NCI-H774 (cell line): ENCODE data around the gene ASCC1.
"Not testable (repeated sequence)": the region's sequence is repeated elsewhere in the genome, so short reads cannot be mapped to it uniquely, and the experiment has no call there.

Experiments
- DNase-seq: peaks from one replicate; lab custom pipeline; 2025; lab: John Stamatoyannopoulos, UW

ASCC1 gene

DNA sequence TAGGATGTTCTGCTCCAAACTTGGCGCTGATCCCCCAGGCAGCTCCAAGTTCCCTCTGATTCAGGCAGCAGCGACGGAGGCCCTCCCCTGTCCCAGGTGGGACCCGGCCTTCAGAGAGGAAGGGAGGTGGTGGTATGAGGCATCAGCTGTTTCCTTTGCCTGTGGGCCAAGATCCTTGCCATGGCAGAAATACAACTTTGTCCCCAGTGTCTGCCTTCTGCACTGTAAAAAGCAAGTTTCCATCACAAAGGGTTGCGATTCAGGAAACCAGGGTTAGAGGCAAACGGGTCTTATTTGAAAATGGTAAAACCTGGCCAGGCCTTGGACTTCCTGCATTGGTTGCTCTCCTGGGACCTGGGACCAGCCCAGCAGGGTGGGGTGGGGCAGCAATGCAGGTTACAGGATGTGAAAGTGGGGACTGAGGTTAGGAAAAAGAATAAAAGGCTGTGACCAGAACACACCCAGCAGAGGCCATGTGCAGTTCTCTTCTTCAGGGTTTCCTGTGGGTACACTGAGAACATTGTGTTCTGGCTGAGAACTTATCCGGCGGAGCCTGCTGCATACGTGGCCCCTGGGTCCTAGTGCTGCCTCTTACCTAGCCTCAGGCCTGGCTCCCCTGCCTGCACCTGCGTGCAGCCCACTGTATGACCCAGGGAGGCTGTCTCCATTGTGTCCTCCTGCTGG is 32.5 kb upstream of the ASCC1 start:
- peak; percentile 6 for DNase-seq

DNA sequence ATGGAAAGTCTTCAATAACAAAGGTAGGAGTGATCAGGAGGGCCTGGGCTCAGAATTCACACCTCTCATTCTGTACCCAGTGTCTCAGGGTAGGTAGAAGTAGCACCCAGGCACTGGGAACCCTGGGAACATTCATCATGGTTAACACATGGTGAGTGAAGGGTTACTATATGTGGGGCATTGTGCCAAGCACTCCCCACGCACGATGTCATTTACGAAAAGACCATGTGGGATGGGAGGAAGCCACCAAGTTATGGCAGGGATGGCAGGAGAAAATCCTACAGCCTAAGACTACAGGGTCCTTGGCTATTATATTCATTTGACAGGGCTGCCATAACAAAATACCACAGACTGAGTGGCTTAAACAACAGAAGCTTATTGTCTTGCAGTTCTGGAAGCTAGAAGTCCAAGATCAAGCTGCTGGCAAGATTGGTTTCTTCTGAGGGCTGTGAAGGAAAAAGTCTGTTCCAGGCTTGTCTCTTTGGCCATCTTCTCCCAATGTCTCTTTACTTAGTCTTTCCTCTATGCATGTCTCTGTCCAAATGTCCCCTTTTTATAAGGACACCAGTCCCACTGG is 30.0 kb upstream of the ASCC1 start:
- DNase-seq = no peak

DNA sequence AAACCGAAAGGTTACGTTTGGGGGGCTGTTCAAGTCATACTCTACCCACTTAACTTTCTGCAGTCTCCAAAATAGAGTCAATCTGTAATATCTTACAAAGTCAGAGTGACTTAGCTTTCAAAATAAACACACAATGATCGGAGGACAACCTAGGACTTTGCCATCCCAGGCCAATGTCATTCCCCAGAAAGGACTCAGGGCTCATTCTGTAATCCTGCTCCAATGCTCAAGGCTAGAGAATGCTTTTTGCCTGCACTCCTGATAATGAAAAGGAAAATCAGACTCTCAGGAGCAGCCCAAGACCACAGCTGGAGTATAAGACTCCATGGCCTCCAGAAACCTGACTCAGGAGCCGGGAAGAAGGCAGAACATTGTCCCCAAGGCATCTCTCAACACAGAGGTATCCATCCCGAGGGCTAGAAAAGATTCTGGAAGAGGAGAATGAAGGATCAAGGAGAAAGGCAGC is 28.5 kb upstream of the ASCC1 start:
- no peak for DNase-seq

DNA sequence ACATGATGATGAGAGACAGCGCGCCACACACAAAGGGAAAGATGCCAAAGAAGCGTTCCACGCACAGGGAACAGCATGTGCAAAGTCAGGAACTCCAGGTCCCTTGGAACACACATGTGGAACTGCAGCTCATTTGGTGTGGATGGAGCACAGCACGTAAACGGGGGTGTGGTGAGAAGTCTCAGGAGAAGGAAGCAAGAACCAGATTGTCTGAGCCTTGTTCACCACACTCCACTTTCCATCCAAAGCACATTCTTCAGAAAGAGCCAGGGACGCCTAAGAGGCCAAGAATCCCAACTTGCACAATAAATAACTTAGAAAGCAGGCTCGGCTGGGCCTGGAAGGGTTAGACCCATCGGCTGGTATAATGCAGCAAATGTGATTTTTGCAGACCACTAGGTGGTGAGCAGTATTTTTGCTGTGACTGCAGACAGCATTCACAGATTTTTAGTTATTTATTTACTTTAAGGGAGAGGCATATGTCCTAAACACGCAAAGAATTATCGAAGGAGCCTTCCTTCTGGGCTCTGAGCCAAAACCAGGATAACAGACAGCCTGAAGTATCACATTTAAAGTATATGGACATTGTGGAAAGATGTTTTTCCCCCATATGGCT is 27.9 kb upstream of the ASCC1 start:
- no peak for DNase-seq

DNA sequence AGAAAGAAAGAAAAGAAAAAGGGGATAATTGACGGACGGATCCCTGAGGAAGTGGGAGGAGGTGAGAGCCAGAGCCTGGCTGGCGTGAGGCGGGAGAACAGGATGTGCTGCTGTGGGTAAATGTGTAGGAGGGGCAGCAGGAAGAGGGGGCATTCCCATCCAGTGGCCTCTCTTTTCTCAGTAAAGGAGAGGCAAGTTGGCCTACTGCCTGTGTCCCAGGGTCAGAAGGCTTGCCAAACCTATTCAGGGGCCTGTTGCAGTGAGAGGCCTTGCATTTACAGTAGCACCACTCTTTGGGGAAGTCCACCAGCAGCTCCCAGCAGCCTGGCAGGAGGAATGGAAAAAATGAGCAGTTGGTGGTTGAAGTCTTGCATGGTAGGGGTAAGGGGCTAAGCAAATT is 26.6 kb upstream of the ASCC1 start:
- DNase-seq = no peak

DNA sequence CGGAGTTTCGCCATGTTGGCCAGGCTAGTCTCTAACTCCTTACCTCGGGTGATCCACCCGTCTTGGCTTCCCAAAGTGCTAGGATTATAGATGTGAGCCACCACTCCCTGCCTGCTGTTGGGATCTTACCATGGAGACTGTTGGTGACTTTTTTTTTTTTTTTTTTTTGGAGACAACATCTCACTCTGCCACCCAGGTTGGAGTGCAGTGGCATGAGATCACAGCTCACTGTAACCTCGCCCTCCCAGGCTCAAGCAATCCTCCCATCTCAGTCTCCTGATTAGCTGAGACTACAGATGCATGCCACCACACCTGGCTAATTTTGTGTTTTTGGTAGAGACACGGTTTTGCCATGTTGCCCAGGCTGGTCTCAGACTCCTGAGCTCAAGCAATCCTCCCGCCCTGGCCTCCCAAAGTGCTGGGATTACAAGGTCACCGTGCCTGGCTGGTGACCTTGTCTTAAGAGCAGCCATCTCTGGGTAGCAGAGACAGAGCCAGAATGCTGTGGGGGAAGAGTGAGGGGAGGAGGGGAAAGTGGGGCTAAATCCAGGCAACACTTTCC is 25.7 kb upstream of the ASCC1 start:
- no peak for DNase-seq

DNA sequence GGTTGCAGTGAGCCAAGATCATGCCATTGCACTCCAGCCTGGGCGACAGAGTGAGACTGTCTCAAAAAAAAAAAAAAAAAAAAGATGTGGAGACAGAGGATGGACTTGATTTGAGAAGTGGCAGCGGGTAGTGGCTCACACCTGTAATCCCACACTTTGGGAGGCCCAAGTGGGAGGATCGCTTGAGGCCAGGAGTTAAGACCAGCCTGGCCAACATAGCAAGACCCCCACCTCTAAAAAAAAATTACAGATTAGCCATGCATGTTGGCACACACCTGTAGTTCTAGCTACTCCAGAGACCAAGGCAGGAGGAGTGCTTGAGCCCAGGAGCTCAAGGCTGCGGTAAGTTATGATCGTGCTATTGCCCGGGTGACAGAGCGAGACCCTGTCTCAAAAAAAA is 24.3 kb upstream of the ASCC1 start:
- no peak for DNase-seq

DNA sequence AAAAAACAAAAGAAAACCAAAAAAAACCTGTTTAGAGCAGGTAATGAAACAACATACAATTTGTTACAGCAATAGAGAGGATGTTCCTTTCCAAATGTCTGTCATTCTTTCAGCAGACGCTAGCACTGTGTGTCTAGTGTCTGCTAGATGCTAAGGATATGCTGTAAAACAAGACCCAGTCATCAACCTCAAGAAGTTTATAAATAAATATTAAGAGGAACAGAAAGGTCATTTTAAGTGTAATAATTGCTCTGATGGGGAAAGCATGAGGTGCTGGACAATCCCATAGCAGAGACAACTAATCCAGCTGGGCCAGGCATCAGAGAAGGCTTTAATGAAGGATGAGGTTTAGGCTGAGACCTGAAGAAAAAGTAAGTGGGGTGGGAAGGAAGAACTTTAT is 23.3 kb upstream of the ASCC1 start:
- no peak for DNase-seq

DNA sequence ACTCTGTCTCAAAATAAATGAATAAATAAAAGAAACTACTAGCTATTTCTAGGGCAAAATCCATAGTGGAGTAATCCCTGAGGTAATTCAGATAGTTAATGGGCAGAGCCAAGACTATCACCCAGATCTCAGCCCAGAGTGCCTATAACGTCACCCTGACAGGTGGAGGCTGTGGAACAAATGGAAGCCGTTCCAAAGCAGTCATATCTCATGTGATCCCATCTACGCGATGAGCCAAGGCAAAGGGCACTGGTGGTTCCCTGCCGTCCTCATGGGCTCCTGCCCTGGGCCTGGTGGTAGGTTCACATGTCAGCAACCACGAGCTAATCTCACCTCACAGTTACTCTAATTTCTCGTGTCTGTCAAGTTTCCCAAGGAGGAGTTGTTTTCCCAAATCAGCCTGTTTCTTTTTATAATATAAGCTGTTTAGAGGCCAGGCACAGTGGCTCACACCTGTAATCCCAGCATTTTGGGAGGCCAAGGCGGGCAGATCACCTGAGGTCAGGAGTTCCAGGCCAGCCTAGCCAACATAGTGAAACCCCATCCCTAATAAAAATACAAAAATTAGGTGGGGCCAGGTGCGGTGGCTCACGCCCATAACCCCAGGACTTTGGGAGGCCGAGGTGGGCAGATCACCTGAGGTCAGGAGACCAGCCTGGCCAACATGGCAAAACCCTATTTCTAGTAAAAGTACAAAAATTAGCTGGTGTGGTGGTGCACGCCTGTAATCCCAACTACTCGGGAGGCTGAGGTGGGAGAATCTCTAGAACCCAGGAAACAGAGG is 22.5 kb upstream of the ASCC1 start:
- no peak for DNase-seq

DNA sequence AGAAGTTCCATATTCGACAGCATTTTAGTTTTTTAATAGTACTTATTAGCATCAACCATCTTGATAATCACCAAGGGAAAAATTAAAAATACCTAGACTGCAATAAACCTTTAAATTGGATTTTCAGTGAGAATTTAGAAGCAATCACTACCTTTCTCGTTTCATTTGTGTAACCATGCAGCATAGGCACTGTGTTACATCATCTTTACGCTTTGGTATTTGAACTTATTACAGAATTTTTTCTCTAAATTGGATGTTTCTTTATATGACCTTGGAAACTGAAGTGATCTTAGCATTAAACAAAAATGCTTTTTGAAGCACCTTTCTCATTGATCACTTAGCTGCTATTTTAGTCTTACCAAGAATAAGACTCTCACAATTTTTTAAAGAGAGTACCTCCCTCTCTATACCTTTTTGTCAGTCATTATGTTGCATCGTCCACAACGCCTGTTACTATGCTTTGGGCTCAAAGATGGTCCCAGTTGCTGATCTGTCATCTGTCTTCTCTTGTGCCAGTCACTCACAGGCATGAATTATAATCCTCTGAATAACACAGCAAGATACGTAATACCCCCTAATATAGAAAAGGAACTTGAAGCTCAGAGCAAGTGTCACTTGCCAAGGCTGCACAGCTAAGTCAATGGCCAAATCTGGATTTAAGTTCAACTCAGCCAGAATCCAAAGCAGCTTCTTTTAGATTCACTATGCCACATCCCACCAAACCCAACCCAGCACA is 19.6 kb upstream of the ASCC1 start:
- DNase-seq = no peak

DNA sequence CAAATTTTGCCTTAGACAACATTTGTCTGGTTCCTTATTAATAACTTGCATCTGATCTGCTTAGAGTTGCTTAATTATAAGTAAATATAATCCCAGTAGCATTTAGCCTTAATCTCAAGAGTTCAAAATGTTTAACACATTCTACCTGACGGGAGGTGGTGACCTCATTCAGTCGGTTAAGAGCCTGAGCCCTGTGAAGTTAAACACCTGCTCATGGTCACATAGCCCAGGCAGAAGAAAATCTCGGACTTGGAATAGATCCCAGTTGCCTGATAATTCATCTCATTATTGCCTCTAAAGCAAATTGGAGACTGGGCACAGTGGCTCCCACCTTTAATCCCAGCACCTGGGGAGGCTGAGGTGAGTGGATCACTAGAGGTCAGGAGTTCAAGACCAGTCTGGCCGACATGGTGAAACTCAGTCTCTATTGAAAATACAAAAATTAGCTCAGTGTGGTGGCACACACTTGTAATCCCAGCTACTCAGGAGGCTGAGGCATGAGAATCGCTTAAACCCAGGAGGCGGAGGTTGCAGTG is 18.6 kb upstream of the ASCC1 start:
- peak; percentile 73 for DNase-seq

DNA sequence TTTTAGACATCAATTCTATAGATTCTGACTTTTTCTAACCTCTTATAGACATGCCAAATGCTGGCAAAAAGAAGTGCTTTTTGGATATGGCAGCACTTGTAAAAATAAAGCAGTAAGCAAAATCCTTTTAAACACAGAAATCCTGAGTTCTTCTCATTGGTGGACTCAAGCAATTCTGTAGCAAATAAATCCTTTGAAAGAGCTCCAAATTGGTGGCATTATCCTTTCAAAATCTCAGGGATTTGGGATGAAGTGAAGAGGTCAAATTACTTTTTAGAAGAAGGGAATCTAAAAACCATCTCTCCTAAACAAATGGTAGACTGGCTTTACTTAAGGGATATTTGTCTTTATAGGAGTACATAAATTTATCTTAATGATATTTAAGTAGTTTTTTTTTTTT is 17.5 kb upstream of the ASCC1 start:
- no peak for DNase-seq

DNA sequence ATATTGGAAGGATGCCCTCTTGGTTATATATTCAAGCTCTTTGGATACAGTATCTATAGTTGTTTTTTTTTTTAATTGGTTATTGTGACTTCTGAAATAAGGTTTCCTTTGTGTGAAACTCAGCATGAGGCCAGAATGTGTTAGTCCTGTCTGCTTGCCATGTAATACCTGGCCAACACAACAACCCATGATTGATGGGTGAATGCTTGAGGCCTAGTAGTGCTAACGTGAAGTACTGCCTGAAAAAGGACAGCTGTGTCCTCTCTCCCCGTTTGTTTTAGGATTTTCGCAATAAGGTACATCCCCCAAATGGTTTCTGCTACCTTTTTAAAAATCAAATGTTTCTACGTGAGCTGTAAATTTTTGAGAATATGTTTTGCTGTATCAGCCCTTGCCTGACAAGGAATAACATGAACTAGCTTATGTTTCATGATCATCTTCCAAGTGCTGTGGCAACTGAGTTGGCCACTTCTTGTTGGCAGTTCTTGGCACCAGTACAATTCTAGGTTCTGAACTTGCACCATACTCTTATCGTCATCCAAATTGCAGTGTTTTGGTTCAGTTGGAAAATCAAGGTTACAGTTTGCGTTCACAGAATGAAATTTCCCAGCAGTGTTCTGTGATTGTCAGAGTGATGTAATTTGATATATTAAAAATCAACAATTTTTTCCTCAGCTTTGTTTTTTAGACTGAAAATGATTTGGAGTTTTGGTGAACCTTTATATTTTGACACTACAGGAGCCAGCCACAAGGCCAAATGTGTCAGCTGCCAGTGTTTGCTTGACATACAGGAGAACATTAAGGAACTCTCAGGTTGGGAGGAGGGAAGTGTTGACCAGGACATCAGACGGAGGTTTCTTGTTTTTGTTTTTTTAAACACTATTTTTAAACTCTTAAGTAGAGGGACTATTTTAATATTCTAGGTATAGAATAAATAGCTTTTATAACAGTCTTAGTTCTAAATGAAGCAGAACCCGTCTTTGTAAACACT is 13.5 kb upstream of the ASCC1 start:
- DNase-seq = peak; percentile 87

DNA sequence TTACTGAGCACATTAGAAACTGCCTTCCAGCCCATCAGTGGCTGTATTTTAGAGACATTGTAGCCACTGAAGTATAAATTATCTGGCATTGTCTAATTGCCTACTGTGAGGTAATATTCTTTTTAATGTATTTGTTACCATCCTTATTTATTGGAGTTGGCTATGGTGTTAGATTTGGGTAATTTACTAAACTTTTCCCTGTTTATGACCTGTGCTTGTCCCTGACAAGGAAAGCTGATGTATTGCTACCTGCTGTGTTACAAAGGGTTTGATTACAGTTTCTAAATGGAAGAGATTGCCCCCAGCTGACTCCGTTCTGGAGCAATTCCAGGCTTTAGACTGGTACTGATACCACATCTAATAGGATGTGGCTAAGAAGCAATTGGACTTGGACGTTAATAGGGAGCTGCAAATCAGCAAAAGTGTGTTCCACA is 12.3 kb upstream of the ASCC1 start:
- DNase-seq = peak; percentile 70

DNA sequence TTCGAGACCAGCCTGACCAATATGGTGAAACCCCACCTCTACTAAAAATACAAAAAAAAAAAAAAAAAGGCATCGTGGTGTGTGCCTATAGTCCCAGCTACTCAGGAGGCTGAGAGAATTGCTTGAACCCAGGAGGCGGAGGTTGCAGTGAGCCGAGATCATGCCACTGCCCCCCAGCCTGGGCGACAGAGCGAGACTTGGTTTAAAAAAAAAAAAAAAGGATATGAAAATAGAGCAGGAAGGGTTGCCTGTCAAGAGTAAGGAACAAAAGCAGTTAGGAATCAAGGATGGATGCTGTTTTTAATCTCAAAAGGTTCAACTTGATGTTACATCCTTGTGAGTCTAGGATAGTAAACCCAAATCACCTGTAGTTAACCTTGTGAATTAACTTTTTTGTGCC is 11.8 kb upstream of the ASCC1 start:
- DNase-seq = no peak

DNA sequence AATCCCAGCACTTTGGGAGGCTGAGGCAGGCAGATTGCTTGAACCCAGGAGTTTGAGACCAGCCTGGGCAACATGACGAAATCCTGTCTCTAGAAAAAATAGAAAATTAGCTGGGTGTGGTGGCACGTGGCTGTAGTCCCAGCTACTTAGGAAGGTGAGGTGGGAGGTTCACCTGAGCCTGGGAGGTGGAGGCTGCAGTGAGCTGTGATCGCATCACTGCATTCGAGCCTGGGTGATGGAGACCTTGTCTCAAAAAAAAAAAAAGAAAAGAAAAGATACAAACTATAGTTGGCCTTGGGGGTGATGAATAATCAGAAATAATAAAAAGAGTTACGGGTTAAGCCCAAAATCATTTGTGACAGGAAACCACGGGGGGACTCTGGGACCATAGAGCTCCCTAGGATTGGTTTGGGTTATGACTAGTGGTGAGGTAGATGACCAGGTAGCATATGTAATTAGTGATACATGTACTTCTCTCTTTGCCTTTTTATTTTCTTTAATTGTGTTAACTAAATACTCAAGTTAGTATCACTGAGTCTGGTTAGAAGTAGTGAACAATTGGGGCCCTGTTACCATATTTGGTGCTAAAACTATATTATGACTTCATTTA is 10.4 kb upstream of the ASCC1 start:
- no peak for DNase-seq

DNA sequence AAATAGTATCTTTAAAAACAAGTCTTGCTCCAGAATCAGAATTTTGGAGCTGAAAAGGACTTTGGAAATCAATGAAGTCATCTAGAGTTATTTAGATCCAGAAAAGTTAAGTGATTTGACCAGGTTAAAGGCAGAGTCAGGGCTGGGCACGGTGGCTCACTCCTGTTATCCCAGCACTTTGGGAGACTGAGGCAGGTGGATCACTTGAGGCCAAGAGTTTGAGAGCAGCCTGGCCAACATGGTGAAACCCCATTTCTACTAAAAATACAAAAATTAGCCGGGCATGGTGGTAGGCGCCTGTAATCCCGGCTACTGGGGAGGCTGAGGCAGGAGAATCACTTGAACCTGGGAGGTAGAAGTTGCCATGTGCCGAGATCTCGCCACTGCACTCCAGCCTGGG is 8.1 kb upstream of the ASCC1 start:
- not testable (repeated sequence) for DNase-seq

DNA sequence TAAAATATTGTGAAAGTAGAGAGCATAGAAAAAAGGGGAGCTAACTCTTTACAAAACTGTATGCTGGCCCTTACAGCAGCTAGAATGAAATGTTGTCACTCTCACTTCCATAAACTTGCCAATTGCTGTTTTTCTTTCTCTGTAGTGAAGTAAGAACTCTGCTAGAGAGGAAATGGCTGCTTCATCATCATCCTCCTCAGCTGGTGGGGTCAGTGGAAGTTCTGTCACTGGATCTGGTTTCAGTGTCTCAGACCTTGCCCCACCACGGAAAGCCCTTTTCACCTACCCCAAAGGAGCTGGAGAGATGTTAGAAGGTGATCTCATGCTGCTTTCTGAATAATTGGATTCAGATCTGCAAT is 7.6 kb upstream of the ASCC1 start:
- no peak for DNase-seq

DNA sequence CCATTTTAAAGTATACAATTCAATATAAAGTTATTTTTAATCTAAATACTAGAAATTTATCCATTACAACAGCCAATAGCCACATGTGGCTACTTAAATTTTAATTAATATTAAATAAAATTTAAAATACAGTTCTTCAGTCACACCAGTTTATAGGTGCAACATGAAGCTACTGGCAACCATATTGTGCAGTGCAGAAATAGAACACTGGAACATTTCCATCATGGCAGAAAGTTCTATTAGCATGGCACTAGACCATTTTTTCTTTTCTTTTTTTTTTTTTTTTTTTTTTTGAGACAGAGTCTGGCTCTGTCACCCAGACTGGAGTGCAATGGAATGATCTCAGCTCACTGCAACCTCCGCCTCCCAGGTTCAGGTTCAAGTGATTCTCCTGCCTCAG is 5.2 kb upstream of the ASCC1 start:
- DNase-seq = no peak

DNA sequence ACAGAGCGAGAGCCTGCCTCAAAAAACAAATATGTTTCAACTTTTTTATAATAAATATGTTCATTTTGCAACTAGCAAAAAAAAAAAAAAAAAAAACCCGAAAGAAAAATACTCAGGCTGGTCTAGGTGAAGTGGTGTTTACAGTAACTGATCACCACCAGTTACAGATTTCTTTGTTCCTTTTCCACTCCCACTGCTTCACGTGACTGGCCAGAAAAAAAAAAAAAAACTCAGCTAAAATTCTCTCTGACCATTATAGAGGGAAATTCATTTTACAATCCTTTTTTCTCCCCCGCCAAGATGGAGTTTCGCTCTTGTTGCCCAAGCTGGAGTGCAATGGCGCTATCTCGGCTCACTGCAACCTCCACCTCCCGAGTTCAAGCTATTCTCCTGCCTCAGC is 4.6 kb upstream of the ASCC1 start:
- no peak for DNase-seq
